Body of pancreas (tissue), 4 donors: Measurements from ENCODE around the gene ANKRD11. TPM values are rescaled to one million over a fixed set of nuclear protein-coding genes. Genes with fewer than 3 reads are reported as not detected.

Experiments used
- ATAC-seq: fragments of 150-250 bp; one replicate; pipeline ENCODE4 v1.9.1; 2016
- DNase-seq, 4 donors: peaks; one replicate each; pipeline ENCODE4 v3.0.0-alpha.2; 2019
- H3K27ac ChIP-seq, 4 donors: fragments of 200-600 bp; sonication (generic); 1 replicate in 3 of 4; 2 replicates in 1 of 4; pipeline versions ENCODE4 v1.5.1 to v1.6.1; 2016 to 2019; ENCODE audit warnings: mild to moderate bottlenecking in 1 of 4, mixed read lengths in 1 of 4, moderate library complexity in 1 of 4
- H3K27me3 ChIP-seq, 2 donors: fragments of 200-600 bp; sonication (generic); one replicate each; pipeline ENCODE4 v1.6.0; 2016; ENCODE audit warnings: mild to moderate bottlenecking in 1 of 2
- H3K36me3 ChIP-seq, 2 donors: fragments of 200-600 bp; sonication (generic); replicated peaks in 1 of 2; 2 replicates each; pipeline ENCODE4 v1.5.1; 2016; ENCODE audit warnings: low read depth in 2 of 2; ENCODE audit not compliant: insufficient read depth in 1 of 2
- H3K4me1 ChIP-seq: fragments of 200-600 bp; sonication (generic); one replicate; pipeline ENCODE4 v1.6.0; 2016
- H3K4me3 ChIP-seq, 2 donors: fragments of 200-600 bp; sonication (generic); 1 replicate in 1 of 2; 2 replicates in 1 of 2; pipeline ENCODE4 v1.5.1; 2016 to 2019
- H3K9me3 ChIP-seq, 3 donors: fragments of 200-600 bp; sonication (generic); 1 replicate in 2 of 3; 2 replicates in 1 of 3; pipeline ENCODE4 v1.5.1; 2016
- CTCF ChIP-seq, 7 experiments: fragments of 450-650 bp in 4 of 7; fragments of 200-600 bp in 3 of 7; sonication (generic) in 3 of 7; IDR thresholded peaks; one replicate each; pipeline ENCODE4 v1.5.1; 2016 to 2019; ENCODE audit warnings: antibody characterized with exemption in 7 of 7
- POLR2A ChIP-seq, 3 donors: fragments of 450-650 bp; IDR thresholded peaks; one replicate each; pipeline ENCODE4 v1.6.1; 2016; ENCODE audit warnings: antibody characterized with exemption in 3 of 3, mild to moderate bottlenecking in 2 of 3
- whole genome bisulfite sequencing, 2 donors: methylation state at CpG; one replicate each; pipeline ENCODE4 v1.1.5; 2017; 5-methylcytosine and 5-hydroxymethylcytosine counted together
- intact Hi-C: fragments of 100-400 bp; cut with DNase I; formaldehyde crosslinking; loops from one replicate; pipeline ENCODE4 v1.15.1; 2023
- total RNA-seq, 2 donors: library from RNA; depleted of rRNA; stranded (reverse); fragments of >200 nt; gene quantifications; one replicate each; pipeline ENCODE4 v1.1.0, GENCODE V29; 2016

The ANKRD11 gene
- total RNA-seq, 2 donors from 2014 or later = 52.1 to 97.9 TPM

DNA sequence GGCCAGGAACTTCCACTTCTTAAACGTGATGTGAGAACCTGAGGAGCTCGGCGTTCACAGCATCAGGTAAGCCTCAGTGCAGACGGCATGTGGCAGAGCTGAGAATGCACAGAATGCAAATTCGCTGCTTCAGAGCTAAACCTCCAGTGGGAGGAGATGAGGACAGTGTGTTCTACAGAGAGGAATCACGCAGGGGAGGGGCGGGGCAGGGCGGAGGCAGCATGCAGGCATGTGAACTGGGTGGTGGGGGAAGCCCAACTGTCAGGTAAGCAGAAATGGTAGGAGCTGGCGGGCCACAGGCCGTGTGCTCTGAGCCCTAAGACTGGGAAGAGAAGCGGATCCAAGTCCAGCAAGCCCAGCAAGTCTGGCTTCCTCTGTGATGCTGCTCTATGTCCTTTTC is 178.2 kb downstream of the ANKRD11 start:
- 86 to 91% methylated on average over 11 of the region's 11 CpGs for WGBS, 2 donors
- H3K27me3 ChIP-seq = no peaks in the 10 kb centered on the region
- no peak overlapping the region for H3K4me3 ChIP-seq
- H3K36me3 ChIP-seq = no peaks in the 10 kb centered on the region
- no peak for TF ChIP-seq POLR2A (IDR thresholded peaks at IDR 0.05)
- TF ChIP-seq CTCF (IDR thresholded peaks at IDR 0.05) = no peak
- no peak overlapping the region for H3K27ac ChIP-seq
- intact Hi-C loops = no loop called here
- H3K4me1 ChIP-seq = peaks cover 43% of the 10 kb centered on the region
- H3K9me3 ChIP-seq = no peaks in the 10 kb centered on the region
- no peak for ATAC-seq
- DNase-seq = no peak

DNA sequence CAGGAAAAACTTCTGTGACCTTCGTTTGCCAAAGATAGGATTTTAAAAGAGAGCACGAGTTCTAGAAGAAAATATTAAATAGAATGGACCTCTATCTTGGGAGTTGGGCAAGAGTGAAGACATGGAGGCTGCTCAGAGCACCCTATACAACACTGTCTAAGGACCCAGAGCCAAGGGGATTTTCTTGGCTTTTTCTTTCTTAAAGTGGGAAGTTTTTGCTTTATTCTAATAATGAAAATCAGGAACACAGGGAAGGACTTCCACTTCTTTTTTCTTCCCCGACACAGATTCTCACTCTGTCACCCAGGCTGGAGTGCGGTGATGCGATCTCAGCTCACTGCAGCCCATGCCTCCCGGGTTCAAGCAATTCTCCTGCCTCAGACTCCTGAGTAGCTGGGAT is 178.7 kb downstream of the ANKRD11 start:
- intact Hi-C loops = no loop called here
- Histone ChIP-seq H3K9me3 (no peaks in the 10 kb centered on the region), H3K27ac (no peak overlapping the region), H3K4me1 (peaks cover 41% of the 10 kb centered on the region), H3K27me3 (no peaks in the 10 kb centered on the region), H3K36me3 (no peaks in the 10 kb centered on the region), H3K4me3 (no peak overlapping the region)
- TF ChIP-seq CTCF (IDR thresholded peaks at IDR 0.05) = no peak
- no peak for TF ChIP-seq POLR2A (IDR thresholded peaks at IDR 0.05)
- 80 to 86% methylated on average over 6 of the region's 6 CpGs for WGBS, 2 donors
- no peak for DNase-seq
- no peak for ATAC-seq

GRCh38 chr16:89309438-89310122 is 180.8 kb downstream of the ANKRD11 start:
- Histone ChIP-seq H3K27me3 (no peaks in the 10 kb centered on the region), H3K36me3 (peaks cover 0 to 4% of the 10 kb centered on the region in 2 donors), H3K4me3 (no peak overlapping the region), H3K9me3 (no peaks in the 10 kb centered on the region), H3K27ac (no peak overlapping the region), H3K4me1 (peaks cover 38% of the 10 kb centered on the region)
- ATAC-seq (no peak), DNase-seq (no peak)
- intact Hi-C loops = no loop called here
- TF ChIP-seq POLR2A (IDR thresholded peaks at IDR 0.05) (no peak), CTCF (IDR thresholded peaks at IDR 0.05) (no peak)
- WGBS, 2 donors = 79 to 85% methylated on average over 15 to 16 of the region's 16 CpGs

- H3K4me1 ChIP-seq = peaks cover 29% of the 10 kb centered on the region
- H3K36me3 ChIP-seq = peaks cover 0 to 4% of the 10 kb centered on the region in 2 donors
- ATAC-seq (no peak), DNase-seq (peak in 1 of 4 donors; percentile 31)
- 71 to 74% methylated on average over 29 to 30 of the region's 30 CpGs for whole genome bisulfite sequencing, 2 donors
- H3K9me3 ChIP-seq = no peaks in the 10 kb centered on the region
- H3K27ac ChIP-seq = no peak overlapping the region
- intact Hi-C loops = no loop called here
- TF ChIP-seq POLR2A (IDR thresholded peaks at IDR 0.05) = no peak
- peak in 5 of 7 experiments; percentile 37 to 50 (median 39) for TF ChIP-seq CTCF (IDR thresholded peaks at IDR 0.05)
- no peak overlapping the region for H3K4me3 ChIP-seq
- no peaks in the 10 kb centered on the region for H3K27me3 ChIP-seq
These were observed 181.7 kb downstream of the ANKRD11 start for GRCh38 chr16:89308391-89309333.
